GM04503 (cell line): Measurements from ENCODE around the gene SLC26A1.

Experiments
- DNase-seq: peaks from one replicate; pipeline ENCODE4 v3.0.0-alpha.2; 2012; ENCODE audit warnings: low read depth

The SLC26A1 gene

GRCh38 chr4:998096-998691 lies 5.0 kb upstream of the SLC26A1 start:
- no peak for DNase-seq

- no peak for DNase-seq
Observed at GRCh38 chr4:997375-998071, 4.3 kb upstream of the SLC26A1 start.

- no peak for DNase-seq
Observed at GRCh38 chr4:996997-997374, 3.8 kb upstream of the SLC26A1 start.

- no peak for DNase-seq
Observed at GRCh38 chr4:996030-996996, 3.1 kb upstream of the SLC26A1 start.

- no peak for DNase-seq
Observed at GRCh38 chr4:995311-996026, 2.3 kb upstream of the SLC26A1 start.

GRCh38 chr4:992297-993110 lies 700 bp downstream of the SLC26A1 start:
- DNase-seq, result no peak

GRCh38 chr4:991451-992296 lies 1.5 kb downstream of the SLC26A1 start:
- no peak for DNase-seq

GRCh38 chr4:990746-991367 lies 2.3 kb downstream of the SLC26A1 start:
- no peak for DNase-seq

GRCh38 chr4:989722-990471 lies 3.3 kb downstream of the SLC26A1 start:
- DNase-seq, result no peak

- no peak for DNase-seq
Observed at GRCh38 chr4:988726-989721, 4.2 kb downstream of the SLC26A1 start.

- no peak for DNase-seq
Observed at GRCh38 chr4:987624-988513, 5.3 kb downstream of the SLC26A1 start.

GRCh38 chr4:986879-987623 lies 6.2 kb downstream of the SLC26A1 start, which contains the start of gene IDUA:
IDUA (plus strand) TSS chr4:987044; CDS start chr4:987085, 41 bp downstream.
- DNase-seq, result no peak

- no peak for DNase-seq
Observed at GRCh38 chr4:986428-986878, 6.8 kb downstream of the SLC26A1 start.

GRCh38 chr4:985123-985830 lies 7.9 kb downstream of the SLC26A1 start:
- no peak for DNase-seq

GRCh38 chr4:984336-985054 lies 8.7 kb downstream of the SLC26A1 start:
- DNase-seq, result no peak
